NK-92 treated with Interleukin-12 subunit alpha and Interleukin-12 subunit beta, amount 100 ng/mL, for 24 hours (cell line): ENCODE data around the gene RAB9A.
A peak's percentile ranks its signal among the peaks of the same experiment; 100 is the strongest.
"Not testable (repeated sequence)": the region's sequence is repeated elsewhere in the genome, so short reads cannot be mapped to it uniquely, and the experiment has no call there.

Experiments used
- DNase-seq: peaks from one replicate; lab custom pipeline; 2025; lab: John Stamatoyannopoulos, UW

The RAB9A gene

GRCh38 chrX:13688958-13689740 is at the start of gene RAB9A:
Gene RAB9A, plus strand, starts transcription at chrX:13689128. Its CDS starts 19,619 bp downstream, at chrX:13708747.
- DNase-seq = peak; percentile 61

GRCh38 chrX:13641684-13642083 is 47.2 kb upstream of the RAB9A start:
- DNase-seq = not testable (repeated sequence)

GRCh38 chrX:13645464-13646153 is 43.3 kb upstream of the RAB9A start:
- no peak for DNase-seq

- no peak for DNase-seq
Observed at GRCh38 chrX:13646154-13646549, 42.8 kb upstream of the RAB9A start.

- DNase-seq = no peak
Observed at GRCh38 chrX:13647709-13648212, 41.2 kb upstream of the RAB9A start.

GRCh38 chrX:13648336-13648735 is 40.6 kb upstream of the RAB9A start:
- not testable (repeated sequence) for DNase-seq

GRCh38 chrX:13649838-13650237 is 39.1 kb upstream of the RAB9A start:
- DNase-seq = no peak

GRCh38 chrX:13650318-13650717 is 38.6 kb upstream of the RAB9A start:
- DNase-seq = no peak

- no peak for DNase-seq
Observed at GRCh38 chrX:13651150-13651549, 37.8 kb upstream of the RAB9A start.

GRCh38 chrX:13652287-13652793 is 36.6 kb upstream of the RAB9A start:
- DNase-seq = no peak

GRCh38 chrX:13652850-13653693 is 35.9 kb upstream of the RAB9A start, which contains the start of gene TCEANC:
Gene TCEANC, plus strand, starts transcription at chrX:13653141. Its CDS starts 9,368 bp downstream, at chrX:13662509.
- peak; percentile 90 for DNase-seq

- no peak for DNase-seq
Observed at GRCh38 chrX:13654116-13654515, 34.8 kb upstream of the RAB9A start.

- no peak for DNase-seq
Observed at GRCh38 chrX:13655674-13656073, 33.3 kb upstream of the RAB9A start.

- DNase-seq = no peak
Observed at GRCh38 chrX:13658602-13659001, 30.3 kb upstream of the RAB9A start.

- no peak for DNase-seq
Observed at GRCh38 chrX:13659063-13659462, 29.9 kb upstream of the RAB9A start.

GRCh38 chrX:13661735-13662288 is 27.1 kb upstream of the RAB9A start:
- DNase-seq = no peak

- DNase-seq = no peak
Observed at GRCh38 chrX:13662355-13662791, 26.6 kb upstream of the RAB9A start.

GRCh38 chrX:13664020-13664419 is 24.9 kb upstream of the RAB9A start:
- DNase-seq = no peak

GRCh38 chrX:13666836-13667235 is 22.1 kb upstream of the RAB9A start:
- no peak for DNase-seq

- no peak for DNase-seq
Observed at GRCh38 chrX:13667919-13668318, 21.0 kb upstream of the RAB9A start.

GRCh38 chrX:13669246-13669737 is 19.6 kb upstream of the RAB9A start:
- no peak for DNase-seq
